Thoracic aorta (tissue), 2 donors: Measurements from ENCODE around the gene PIK3C2A. TPM values are rescaled to one million over a fixed set of nuclear protein-coding genes. Genes with fewer than 3 reads are reported as not detected.

ENCODE experiments used
- ATAC-seq: fragments of 150-250 bp; one replicate; pipeline ENCODE4 v1.8.0; 2017; ENCODE audit warnings: low read depth; ENCODE audit not compliant: insufficient number of reproducible peaks, low FRiP score
- DNase-seq: peaks from one replicate; pipeline ENCODE4 v3.0.0-alpha.2; 2020; ENCODE audit warnings: low spot score
- H3K27ac ChIP-seq, 2 donors: fragments of 200-600 bp; sonication (generic); 1 replicate in 1 of 2; 2 replicates in 1 of 2; pipeline ENCODE4 v1.5.1; 2016; ENCODE audit warnings: mild to moderate bottlenecking in 2 of 2, moderate library complexity in 2 of 2
- H3K27me3 ChIP-seq: fragments of 200-600 bp; sonication (generic); replicated peaks from 2 replicates; pipeline ENCODE4 v1.6.0; 2016; ENCODE audit warnings: mild to moderate bottlenecking; ENCODE audit not compliant: insufficient read depth
- H3K36me3 ChIP-seq: fragments of 200-600 bp; sonication (generic); one replicate; pipeline ENCODE4 v1.5.1; 2016
- H3K4me1 ChIP-seq, 2 donors: fragments of 200-600 bp; sonication (generic); 1 replicate in 1 of 2; 2 replicates in 1 of 2; pipeline versions ENCODE4 v1.5.1 to v1.6.0; 2016; ENCODE audit warnings: low read depth in 2 of 2, mild to moderate bottlenecking in 1 of 2; ENCODE audit not compliant: control insufficient read depth in 1 of 2
- H3K4me3 ChIP-seq: fragments of 200-600 bp; sonication (generic); 2 replicates; pipeline ENCODE4 v1.5.1; 2016; ENCODE audit warnings: mild to moderate bottlenecking
- H3K9me3 ChIP-seq: fragments of 200-600 bp; sonication (generic); 2 replicates; pipeline ENCODE4 v1.5.1; 2016
- CTCF ChIP-seq: fragments of 200-600 bp; sonication (generic); IDR thresholded peaks from one replicate; pipeline ENCODE4 v1.5.1; 2019; ENCODE audit warnings: antibody characterized with exemption
- total RNA-seq, 2 donors: library from RNA; depleted of rRNA; stranded (reverse); fragments of >200 nt; gene quantifications; one replicate each; pipeline versions ENCODE4 v1.1.0 to v1.2.3, GENCODE V29; 2016

The PIK3C2A gene
- total RNA-seq, 2 donors from 2014 or later, result 51.3 to 109 TPM

- TF ChIP-seq CTCF, result no peak
- Histone ChIP-seq H3K4me1 (peaks cover 10 to 26% of the 10 kb centered on the region in 2 donors), H3K4me3 (no peak overlapping the region), H3K9me3 (no peaks in the 10 kb centered on the region), H3K27me3 (no peaks in the 10 kb centered on the region), H3K36me3 (no peaks in the 10 kb centered on the region), H3K27ac (peak overlapping the region in 1 of 2 donors; percentile 9)
- no peak for ATAC-seq
- DNase-seq, result no peak
Measured at GRCh38 chr11:17209939-17210245, 2.1 kb upstream of the PIK3C2A start.

- no peak for ATAC-seq
- H3K36me3 ChIP-seq, result no peaks in the 10 kb centered on the region
- no peaks in the 10 kb centered on the region for H3K27me3 ChIP-seq
- H3K9me3 ChIP-seq, result no peaks in the 10 kb centered on the region
- DNase-seq, result no peak
- peaks cover 10 to 26% of the 10 kb centered on the region in 2 donors for H3K4me1 ChIP-seq
- H3K4me3 ChIP-seq, result peak overlapping the region; percentile 90
- peak overlapping the region; percentile 89 to 94 for H3K27ac ChIP-seq
- TF ChIP-seq CTCF, result no peak
Measured at GRCh38 chr11:17208257-17208999, 642 bp upstream of the PIK3C2A start.

- ATAC-seq (no peak), DNase-seq (no peak)
- no peak for TF ChIP-seq CTCF
- H3K27ac ChIP-seq, result peak overlapping the region in 1 of 2 donors; percentile 89
- H3K9me3 ChIP-seq, result no peaks in the 10 kb centered on the region
- peak overlapping the region; percentile 90 for H3K4me3 ChIP-seq
- H3K27me3 ChIP-seq, result no peaks in the 10 kb centered on the region
- H3K36me3 ChIP-seq, result no peaks in the 10 kb centered on the region
- H3K4me1 ChIP-seq, result peaks cover 10 to 30% of the 10 kb centered on the region in 2 donors
Measured at GRCh38 chr11:17206463-17206862, 1.3 kb downstream of the PIK3C2A start.

- H3K27ac ChIP-seq, result no peak overlapping the region
- H3K4me1 ChIP-seq, result no peaks in the 10 kb centered on the region
- DNase-seq (no peak), ATAC-seq (no peak)
- no peak overlapping the region for H3K4me3 ChIP-seq
- peaks cover 8% of the 10 kb centered on the region for H3K36me3 ChIP-seq
- no peaks in the 10 kb centered on the region for H3K9me3 ChIP-seq
- H3K27me3 ChIP-seq, result no peaks in the 10 kb centered on the region
- no peak for TF ChIP-seq CTCF
Measured at GRCh38 chr11:17197431-17197898, 10.3 kb downstream of the PIK3C2A start.

- no peaks in the 10 kb centered on the region for H3K9me3 ChIP-seq
- TF ChIP-seq CTCF, result no peak
- H3K27ac ChIP-seq, result no peak overlapping the region
- no peak overlapping the region for H3K4me3 ChIP-seq
- no peak for DNase-seq
- no peak for ATAC-seq
- peaks cover 13% of the 10 kb centered on the region for H3K36me3 ChIP-seq
- H3K4me1 ChIP-seq, result no peaks in the 10 kb centered on the region
- no peaks in the 10 kb centered on the region for H3K27me3 ChIP-seq
Measured at GRCh38 chr11:17188675-17189074, 19.1 kb downstream of the PIK3C2A start.
